Measurements from ENCODE around the gene CTSC. TPM values are rescaled to one million over a fixed set of nuclear protein-coding genes. Genes with fewer than 3 reads are reported as not detected.
A peak's percentile ranks its signal among the peaks of the same experiment; 100 is the strongest.

The CTSC gene
- polyA plus RNA-seq, 3 donors, result 150 to 415 (median 284) TPM

- intact Hi-C loops (cut with micrococcal nuclease), result no loop called here
- WGBS (ENCODE audit: insufficient coverage), result no CpG with 5 or more reads among the region's 2 CpGs
- Histone ChIP-seq H4K20me1 (ENCODE audit: insufficient read depth, low read length) (no peaks in the 10 kb centered on the region), H3K36me3 (replicated peaks in 1 of 2; ENCODE audit: control insufficient read depth in 1 of 2, insufficient read depth in 2 of 2, low read length in 2 of 2) (no peaks in the 10 kb centered on the region), H3K4me3 (replicated peaks in 1 of 3; ENCODE audit: low read depth in 2 of 3, low read length in 3 of 3) (peak overlapping the region in 1 of 3 experiments; percentile 16), H3K4me1 (ENCODE audit: control insufficient read depth in 1 of 2, insufficient read depth in 2 of 2, low read length in 2 of 2) (peaks cover 19 to 30% of the 10 kb centered on the region in 2 donors), H3K9ac (ENCODE audit: insufficient read depth, low read length, poor library complexity, severe bottlenecking) (no peak overlapping the region), H3K27ac (ENCODE audit: low read depth in 1 of 2, low read length in 2 of 2) (peak overlapping the region in 1 of 2 donors; percentile 18), H3K9me3 (replicated peaks in 1 of 2; ENCODE audit: control insufficient read depth in 1 of 2, insufficient read depth in 1 of 2, low read length in 2 of 2) (no peaks in the 10 kb centered on the region), H3K79me2 (ENCODE audit: insufficient read depth, low read length) (peaks cover 3% of the 10 kb centered on the region), H2AFZ (ENCODE audit: insufficient read depth, low read depth, low read length, poor library complexity, severe bottlenecking) (no peak overlapping the region), H3K27me3 (ENCODE audit: control insufficient read depth in 2 of 2, insufficient read depth in 2 of 2, low read length in 2 of 2) (no peaks in the 10 kb centered on the region), H3K4me2 (replicated peaks; ENCODE audit: extremely low read depth, low read length, poor library complexity, severe bottlenecking) (peak overlapping the region; percentile 58)
- Mint-ChIP-seq H3K27ac (peak overlapping the region in 1 of 7 donors; percentile 44), H3K4me1 (peaks cover 39% of the 10 kb centered on the region), H3K9me3 (no peaks in the 10 kb centered on the region), H3K36me3 (peaks cover 2 to 6% of the 10 kb centered on the region in 2 donors), H3K4me3 (no peak overlapping the region), H3K27me3 (ENCODE audit: low read depth in 3 of 3) (peaks cover 0 to 2% (median 0%) of the 10 kb centered on the region in 3 donors)
- no peak for DNase-seq
- no peak for TF ChIP-seq CTCF (IDR thresholded peaks at IDR 0.05)
Measured at GRCh38 chr11:88344869-88345268, 7.3 kb upstream of the CTSC start.

GRCh38 chr11:88341522-88342251 is 4.2 kb upstream of the CTSC start:
- no peak overlapping the region for H3K4me2 ChIP-seq (replicated peaks; ENCODE audit: extremely low read depth, low read length, poor library complexity, severe bottlenecking)
- H3K4me3 ChIP-seq (replicated peaks in 1 of 3; ENCODE audit: low read depth in 2 of 3, low read length in 3 of 3), result no peak overlapping the region
- no peaks in the 10 kb centered on the region for H3K36me3 ChIP-seq (replicated peaks in 1 of 2; ENCODE audit: control insufficient read depth in 1 of 2, insufficient read depth in 2 of 2, low read length in 2 of 2)
- H3K27ac ChIP-seq (ENCODE audit: low read depth in 1 of 2, low read length in 2 of 2), result no peak overlapping the region
- no peak overlapping the region for H2AFZ ChIP-seq (ENCODE audit: insufficient read depth, low read depth, low read length, poor library complexity, severe bottlenecking)
- H3K4me1 Mint-ChIP-seq, result peaks cover 44% of the 10 kb centered on the region
- DNase-seq, result no peak
- H3K36me3 Mint-ChIP-seq, result peaks cover 2 to 6% of the 10 kb centered on the region in 2 donors
- no peak overlapping the region for H3K4me3 Mint-ChIP-seq
- no peaks in the 10 kb centered on the region for H4K20me1 ChIP-seq (ENCODE audit: insufficient read depth, low read length)
- peaks cover 23 to 40% of the 10 kb centered on the region in 2 donors for H3K4me1 ChIP-seq (ENCODE audit: control insufficient read depth in 1 of 2, insufficient read depth in 2 of 2, low read length in 2 of 2)
- no peaks in the 10 kb centered on the region for H3K9me3 ChIP-seq (replicated peaks in 1 of 2; ENCODE audit: control insufficient read depth in 1 of 2, insufficient read depth in 1 of 2, low read length in 2 of 2)
- no peaks in the 10 kb centered on the region for H3K27me3 Mint-ChIP-seq (ENCODE audit: low read depth in 3 of 3)
- peaks cover 0 to 2% (median 0%) of the 10 kb centered on the region in 7 donors for H3K9me3 Mint-ChIP-seq
- peaks cover 12% of the 10 kb centered on the region for H3K79me2 ChIP-seq (ENCODE audit: insufficient read depth, low read length)
- TF ChIP-seq CTCF (IDR thresholded peaks at IDR 0.05), result no peak
- 88% methylated on average over 2 of the region's 4 CpGs for WGBS (ENCODE audit: insufficient coverage)
- H3K27ac Mint-ChIP-seq, result no peak overlapping the region
- no peaks in the 10 kb centered on the region for H3K27me3 ChIP-seq (ENCODE audit: control insufficient read depth in 2 of 2, insufficient read depth in 2 of 2, low read length in 2 of 2)
- intact Hi-C loops (cut with micrococcal nuclease), result no loop called here
- no peak overlapping the region for H3K9ac ChIP-seq (ENCODE audit: insufficient read depth, low read length, poor library complexity, severe bottlenecking)

Measured in CD14-positive monocyte (primary cell).